Esophagus squamous epithelium (tissue), 4 donors: Measurements from ENCODE around the gene NPLOC4.

Experiments used
- POLR2A ChIP-seq, 4 donors: fragments of 450-650 bp; IDR thresholded peaks; one replicate each; pipeline ENCODE4 v1.6.1; 2017; ENCODE audit warnings: antibody characterized with exemption in 4 of 4, mild to moderate bottlenecking in 4 of 4, moderate library complexity in 3 of 4
- TF ChIP-seq, protein P1 (sequence below), 6 experiments: fragments of 450-650 bp in 4 of 6; fragments of 200-600 bp in 2 of 6; sonication (generic) in 2 of 6; IDR thresholded peaks; one replicate each; pipeline ENCODE4 v1.5.1; 2016 to 2019; ENCODE audit warnings: antibody characterized with exemption in 6 of 6, mild to moderate bottlenecking in 4 of 6, moderate library complexity in 4 of 6

DNA sequence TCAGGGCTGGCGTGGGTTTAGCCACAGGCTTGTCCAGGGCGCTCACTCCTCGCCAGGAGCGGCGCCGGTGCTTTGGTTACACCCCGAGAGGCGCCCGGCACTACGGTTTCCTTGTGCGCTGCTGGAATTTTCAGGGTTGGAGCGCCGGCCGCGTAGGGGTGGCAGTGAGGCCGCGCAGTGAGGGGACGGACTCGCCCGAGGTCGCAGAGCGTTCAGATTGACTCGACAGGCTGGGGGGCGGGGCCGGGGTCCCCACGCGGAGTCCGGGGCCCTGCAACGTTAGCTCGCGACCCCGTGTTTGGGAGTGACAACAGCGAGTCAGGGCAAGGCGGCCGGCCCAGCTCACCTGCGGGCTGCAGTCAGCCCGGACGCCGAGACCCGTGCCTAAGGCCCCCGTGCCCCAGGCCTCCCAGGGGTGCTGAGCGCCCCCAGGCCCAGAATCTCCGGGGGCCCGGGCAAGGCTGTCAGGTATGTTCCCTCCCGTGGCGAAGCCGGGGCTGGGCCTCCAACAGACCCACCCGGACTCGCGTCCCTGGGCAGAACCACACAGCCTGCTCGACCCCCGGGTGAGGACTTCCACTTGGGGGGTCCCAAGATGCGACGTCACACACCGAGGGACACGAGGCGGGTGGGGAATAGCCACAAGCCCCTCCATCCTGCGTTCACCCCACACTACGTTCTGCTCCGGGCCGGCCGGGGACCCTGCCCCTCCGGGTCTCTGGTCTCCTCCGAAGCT lies 123.0 kb downstream of the NPLOC4 start:
- TF ChIP-seq, protein P1, sequence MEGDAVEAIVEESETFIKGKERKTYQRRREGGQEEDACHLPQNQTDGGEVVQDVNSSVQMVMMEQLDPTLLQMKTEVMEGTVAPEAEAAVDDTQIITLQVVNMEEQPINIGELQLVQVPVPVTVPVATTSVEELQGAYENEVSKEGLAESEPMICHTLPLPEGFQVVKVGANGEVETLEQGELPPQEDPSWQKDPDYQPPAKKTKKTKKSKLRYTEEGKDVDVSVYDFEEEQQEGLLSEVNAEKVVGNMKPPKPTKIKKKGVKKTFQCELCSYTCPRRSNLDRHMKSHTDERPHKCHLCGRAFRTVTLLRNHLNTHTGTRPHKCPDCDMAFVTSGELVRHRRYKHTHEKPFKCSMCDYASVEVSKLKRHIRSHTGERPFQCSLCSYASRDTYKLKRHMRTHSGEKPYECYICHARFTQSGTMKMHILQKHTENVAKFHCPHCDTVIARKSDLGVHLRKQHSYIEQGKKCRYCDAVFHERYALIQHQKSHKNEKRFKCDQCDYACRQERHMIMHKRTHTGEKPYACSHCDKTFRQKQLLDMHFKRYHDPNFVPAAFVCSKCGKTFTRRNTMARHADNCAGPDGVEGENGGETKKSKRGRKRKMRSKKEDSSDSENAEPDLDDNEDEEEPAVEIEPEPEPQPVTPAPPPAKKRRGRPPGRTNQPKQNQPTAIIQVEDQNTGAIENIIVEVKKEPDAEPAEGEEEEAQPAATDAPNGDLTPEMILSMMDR (IDR thresholded peaks at IDR 0.05), result peak in 2 of 6 experiments; percentile 3 to 18
- TF ChIP-seq POLR2A (IDR thresholded peaks at IDR 0.05), result peak in 2 of 4 donors; percentile 15 to 34
